Right renal cortex interstitium (tissue), 3 donors: Measurements from ENCODE around the gene GLIS1. TPM values are rescaled to one million over a fixed set of nuclear protein-coding genes. Genes with fewer than 3 reads are reported as not detected.

ENCODE experiments used
- DNase-seq, 3 donors: peaks; one replicate each; pipeline ENCODE4 v3.0.0-alpha.2; 2013; ENCODE audit warnings: low read depth in 3 of 3, low spot score in 2 of 3
- polyA plus RNA-seq, 3 donors: library from polyadenylated mRNA; unstranded; fragments of 120-200 nt; gene quantifications; one replicate each; pipeline ENCODE4 v1.2.1, GENCODE V29; 2013; ENCODE audit not compliant: insufficient read length in 3 of 3

Gene GLIS1
- polyA plus RNA-seq, 3 donors = 1.5 to 1.9 (median 1.7) TPM

- DNase-seq = no peak
Observed at GRCh38 chr1:53620061-53620855, 118.7 kb downstream of the GLIS1 start.

GRCh38 chr1:53619367-53620060 lies 119.5 kb downstream of the GLIS1 start:
- DNase-seq = no peak

- no peak for DNase-seq
Observed at GRCh38 chr1:53618500-53619366, 120.2 kb downstream of the GLIS1 start.

GRCh38 chr1:53617851-53618499 lies 121.0 kb downstream of the GLIS1 start:
- DNase-seq = no peak

GRCh38 chr1:53617382-53617781 lies 121.6 kb downstream of the GLIS1 start:
- DNase-seq = no peak

- no peak for DNase-seq
Observed at GRCh38 chr1:53616927-53617326, 122.0 kb downstream of the GLIS1 start.

- no peak for DNase-seq
Observed at GRCh38 chr1:53616511-53616910, 122.5 kb downstream of the GLIS1 start.

GRCh38 chr1:53615101-53615500 lies 123.9 kb downstream of the GLIS1 start:
- no peak for DNase-seq

- DNase-seq = no peak
Observed at GRCh38 chr1:53614231-53615021, 124.5 kb downstream of the GLIS1 start.

- no peak for DNase-seq
Observed at GRCh38 chr1:53608676-53609075, 130.3 kb downstream of the GLIS1 start.

GRCh38 chr1:53608071-53608470 lies 130.9 kb downstream of the GLIS1 start:
- no peak for DNase-seq

- DNase-seq = no peak
Observed at GRCh38 chr1:53606651-53607051, 132.3 kb downstream of the GLIS1 start.

GRCh38 chr1:53606197-53606596 lies 132.8 kb downstream of the GLIS1 start:
- no peak for DNase-seq

- no peak for DNase-seq
Observed at GRCh38 chr1:53605181-53605580, 133.8 kb downstream of the GLIS1 start.

- DNase-seq = no peak
Observed at GRCh38 chr1:53604291-53604919, 134.6 kb downstream of the GLIS1 start.

- no peak for DNase-seq
Observed at GRCh38 chr1:53603431-53603830, 135.5 kb downstream of the GLIS1 start.

GRCh38 chr1:53601867-53602775 lies 136.8 kb downstream of the GLIS1 start:
- no peak for DNase-seq

- DNase-seq = no peak
Observed at GRCh38 chr1:53601031-53601745, 137.8 kb downstream of the GLIS1 start.
